NOMO-1 treated with dmso at 0.1 percent for 144 hours (cell line): ENCODE data around the gene SLC41A3.

Source experiments
- DNase-seq: peaks from one replicate; lab custom pipeline; 2025; ENCODE audit not compliant: unreplicated experiment; lab: John Stamatoyannopoulos, UW

The SLC41A3 gene

DNA sequence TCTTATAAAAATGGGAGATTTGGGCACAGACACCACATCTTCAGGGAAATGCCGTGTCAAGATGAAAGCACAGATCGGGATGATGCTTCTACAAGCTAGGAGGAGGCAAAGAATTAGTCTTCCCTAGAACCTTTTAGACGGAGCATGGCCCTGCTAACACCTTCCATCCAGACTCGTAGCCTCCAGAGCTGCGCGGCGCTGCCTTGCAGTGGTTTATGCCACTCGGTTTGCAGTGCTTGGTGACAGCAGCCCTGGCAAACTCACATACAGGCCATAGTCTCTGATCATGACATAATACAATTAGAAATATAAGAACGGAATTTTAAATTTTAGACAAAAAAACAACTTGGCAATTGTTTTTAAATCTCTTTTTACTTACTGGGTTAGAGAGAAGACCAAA lies 37.1 kb upstream of the SLC41A3 start:
- no peak for DNase-seq

DNA sequence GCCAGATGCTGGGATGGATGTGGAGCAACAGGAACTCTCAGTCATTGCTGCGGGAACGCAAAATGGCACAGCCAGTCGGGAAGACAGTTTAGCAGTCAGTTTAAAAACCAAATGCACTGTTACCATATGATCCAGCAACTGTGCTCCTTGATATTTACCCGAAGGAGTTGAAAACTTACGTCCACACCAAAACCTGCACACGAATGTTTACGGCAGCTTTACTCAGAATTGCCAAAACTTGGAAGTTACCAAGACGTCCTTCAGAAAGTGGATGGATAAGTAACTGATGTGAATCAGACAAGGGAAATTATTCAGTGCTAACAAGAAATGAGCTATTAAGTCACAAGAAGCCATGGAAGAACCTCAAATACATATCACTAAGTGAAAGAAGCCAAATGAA lies 36.1 kb upstream of the SLC41A3 start:
- DNase-seq: no peak

DNA sequence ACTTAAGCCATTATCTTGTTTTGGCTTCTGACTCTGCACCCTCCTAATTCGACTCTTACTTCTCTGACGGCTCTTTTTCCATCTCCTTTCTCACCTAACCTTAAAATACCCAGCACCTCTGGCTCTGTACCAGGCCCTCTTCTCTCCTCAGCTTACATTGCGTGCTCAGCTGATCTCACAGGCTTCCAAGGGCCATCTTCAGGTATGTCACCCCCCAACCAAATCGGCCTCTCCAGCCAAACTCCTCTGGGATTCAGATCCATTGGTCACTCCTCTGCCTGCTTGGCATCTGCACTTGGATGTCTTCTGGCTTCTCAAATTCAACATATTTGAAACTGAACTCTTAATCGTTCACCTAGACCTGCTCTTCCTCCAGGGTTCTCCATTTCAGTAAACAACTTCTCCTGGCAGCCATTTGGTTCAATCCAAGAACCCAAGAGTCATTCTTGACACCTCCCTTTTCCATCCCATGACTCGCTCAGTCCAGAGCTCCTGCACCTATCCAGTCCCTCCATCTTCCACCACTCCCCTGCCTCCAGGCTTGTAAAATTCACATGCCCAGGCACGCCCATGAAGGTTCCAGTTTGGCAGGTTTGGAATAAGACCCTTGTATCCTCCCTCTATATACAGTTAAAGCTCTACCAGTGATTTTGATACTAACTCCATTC lies 35.2 kb upstream of the SLC41A3 start:
- no peak for DNase-seq

DNA sequence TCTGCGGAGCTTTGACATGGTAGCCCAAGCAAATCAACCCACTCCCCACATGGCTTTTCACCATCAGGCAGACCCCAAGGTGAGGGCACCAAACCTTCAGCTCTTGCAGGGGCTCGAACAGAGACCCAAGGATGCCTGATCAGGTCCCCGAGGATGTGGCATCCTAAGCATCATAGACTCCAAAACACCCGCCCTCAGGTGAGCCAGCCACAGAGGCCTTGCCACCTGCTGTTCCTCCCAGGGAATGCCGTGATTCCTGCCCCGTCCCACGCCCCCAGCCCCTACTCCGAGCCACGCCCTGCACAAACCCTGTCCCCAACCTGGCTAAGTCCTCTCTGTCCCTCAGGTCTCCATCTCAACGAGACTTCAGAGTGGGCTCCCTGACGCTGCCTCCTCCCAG lies 34.7 kb upstream of the SLC41A3 start:
- DNase-seq: no peak

DNA sequence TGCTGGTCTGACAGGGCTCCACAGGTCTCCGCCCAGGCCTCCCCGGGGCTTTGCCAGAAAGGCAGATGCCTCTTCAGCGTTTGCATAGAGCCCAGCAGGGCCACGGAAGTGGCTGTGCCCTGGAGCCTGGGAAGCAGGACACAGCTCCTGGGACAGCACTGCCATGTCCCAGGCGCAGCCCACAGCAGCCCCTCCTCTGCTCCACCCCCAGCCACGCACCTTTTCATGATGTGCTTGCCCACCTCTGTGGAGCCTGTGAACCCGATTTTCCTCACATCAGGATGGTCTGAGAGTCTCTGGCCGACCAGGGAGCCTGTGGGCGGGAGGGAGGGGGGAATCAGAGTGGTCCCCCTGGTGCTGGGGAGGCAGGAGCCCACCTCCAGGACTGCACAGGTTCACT lies 33.9 kb upstream of the SLC41A3 start:
- no peak for DNase-seq

DNA sequence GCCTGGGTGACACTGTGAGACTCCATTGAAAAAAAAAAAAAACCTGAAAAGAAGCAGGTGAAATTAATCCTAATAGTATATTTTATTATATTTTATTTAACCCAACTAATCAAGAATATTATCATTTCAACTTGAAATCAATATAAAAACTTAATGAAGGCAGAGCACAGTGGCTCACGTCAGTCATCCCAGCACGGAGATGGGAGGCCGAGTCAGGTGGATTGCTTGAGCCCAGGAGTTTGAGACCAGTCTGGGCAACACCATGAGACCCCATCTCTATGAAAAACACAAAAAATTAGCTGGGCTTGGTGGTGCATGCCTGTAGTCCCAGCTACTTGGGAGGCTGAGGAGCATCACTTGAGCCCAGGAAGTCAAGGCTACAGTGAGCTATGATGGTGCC lies 33.3 kb upstream of the SLC41A3 start:
- no peak for DNase-seq

DNA sequence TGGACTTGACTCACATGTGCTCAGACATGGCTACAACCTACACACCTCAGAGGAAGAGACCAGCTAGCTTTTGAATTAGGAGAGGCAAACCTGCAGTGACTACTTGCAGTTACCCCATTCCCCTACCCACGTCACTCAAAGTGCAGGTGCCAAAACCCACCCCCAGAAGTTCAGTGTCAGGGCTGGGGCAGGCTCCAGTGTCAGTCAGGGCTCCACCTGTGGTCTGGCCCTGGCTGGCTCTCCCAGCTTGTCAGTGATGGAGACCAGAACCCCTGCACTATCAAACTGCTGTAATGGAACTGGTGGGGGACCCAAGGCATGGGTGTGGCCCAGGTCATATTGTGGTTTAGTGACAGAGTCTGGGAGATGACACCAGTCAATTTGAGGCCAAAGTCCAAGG lies 32.6 kb upstream of the SLC41A3 start:
- DNase-seq: no peak

DNA sequence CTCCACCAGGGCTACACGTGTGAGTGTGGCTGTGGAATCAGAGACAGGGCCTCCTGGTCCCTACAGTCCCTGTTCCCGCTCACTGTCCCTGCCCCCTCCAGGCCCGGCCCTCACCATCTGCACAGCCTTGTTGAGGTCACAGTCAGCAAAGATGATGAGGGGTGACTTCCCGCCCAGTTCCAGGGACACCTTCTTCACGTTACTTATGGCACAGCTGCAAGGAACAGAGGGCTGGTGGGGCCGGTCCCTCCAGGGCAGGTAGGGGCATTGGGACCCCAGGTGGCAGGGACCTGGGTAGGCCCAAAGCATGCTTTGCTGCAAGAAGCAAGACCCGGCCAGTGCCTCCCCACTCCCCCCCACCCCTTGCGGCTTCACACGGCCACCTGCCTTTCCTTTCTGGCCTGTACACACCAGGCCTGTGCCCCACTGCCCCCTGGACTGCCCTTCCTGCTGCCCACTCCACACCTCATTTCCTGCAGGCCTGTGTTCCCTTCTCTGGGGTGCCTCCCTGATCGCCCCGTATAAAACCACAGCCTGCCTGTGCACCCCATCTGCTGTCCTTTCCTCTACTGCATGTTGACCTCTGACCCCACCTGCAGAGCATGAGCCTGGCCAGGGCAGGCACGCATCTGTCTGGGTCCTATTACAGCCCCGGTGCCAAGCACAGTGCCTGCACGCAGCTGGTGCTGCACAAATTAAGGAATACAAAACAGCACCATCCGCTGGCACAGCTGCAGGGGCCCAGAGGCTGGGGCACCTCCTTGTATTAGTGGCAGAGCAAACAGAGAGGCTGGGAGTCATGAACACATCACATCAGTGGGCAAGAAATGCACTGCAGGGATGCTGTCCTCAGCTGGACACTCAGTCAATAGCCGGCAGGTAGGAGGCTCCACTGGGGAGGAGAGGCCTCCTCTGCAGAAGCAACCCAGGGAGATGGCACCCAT lies 30.8 kb upstream of the SLC41A3 start:
- no peak for DNase-seq

DNA sequence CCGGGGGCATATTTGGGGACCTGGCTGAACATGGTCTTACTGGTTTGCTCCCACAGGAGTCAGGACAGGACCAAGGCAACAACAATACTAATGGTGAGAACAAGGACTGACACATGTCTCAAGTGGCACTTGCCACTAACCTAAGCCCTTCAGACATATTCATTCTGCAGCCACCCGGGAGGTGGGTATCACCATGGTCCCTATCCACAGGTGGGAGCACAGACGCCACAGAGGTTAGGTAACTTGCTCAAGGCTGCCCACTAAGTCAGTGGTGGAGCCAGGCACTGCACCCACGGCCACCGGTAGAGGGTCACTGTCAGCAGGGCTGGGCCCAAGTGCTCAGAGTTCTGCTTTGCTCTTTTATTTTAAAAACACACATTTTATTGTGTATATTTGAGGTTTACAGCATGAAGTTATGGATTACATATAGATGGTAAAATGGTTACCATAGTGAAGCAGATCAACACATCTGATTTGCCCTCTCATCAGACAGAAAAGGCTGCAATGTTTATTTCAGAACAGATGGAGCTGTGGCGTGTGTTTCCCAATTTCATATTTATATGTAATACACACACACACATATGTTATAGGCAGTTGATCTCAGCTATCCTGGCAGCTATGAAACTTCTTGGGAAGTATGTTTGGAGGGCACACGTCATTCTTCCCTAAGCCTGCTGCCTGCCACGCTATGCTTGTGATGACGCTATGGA lies 30.0 kb upstream of the SLC41A3 start:
- no peak for DNase-seq

DNA sequence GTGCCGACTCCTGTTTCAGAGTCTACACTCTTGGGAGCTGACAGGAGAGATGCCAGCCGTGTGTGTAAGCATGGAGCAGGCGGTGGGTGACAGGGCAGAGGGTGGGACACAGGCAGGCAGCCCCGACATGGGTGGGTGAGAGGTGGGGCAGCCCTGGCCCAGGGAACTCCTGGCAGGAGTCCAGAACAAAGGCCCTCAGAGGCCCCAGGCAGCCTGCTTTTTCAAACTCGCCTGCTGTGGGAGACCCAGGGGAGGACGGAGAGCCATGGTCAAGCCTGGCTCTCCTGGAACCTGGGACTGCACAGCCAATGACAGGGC lies 29.3 kb upstream of the SLC41A3 start:
- no peak for DNase-seq

DNA sequence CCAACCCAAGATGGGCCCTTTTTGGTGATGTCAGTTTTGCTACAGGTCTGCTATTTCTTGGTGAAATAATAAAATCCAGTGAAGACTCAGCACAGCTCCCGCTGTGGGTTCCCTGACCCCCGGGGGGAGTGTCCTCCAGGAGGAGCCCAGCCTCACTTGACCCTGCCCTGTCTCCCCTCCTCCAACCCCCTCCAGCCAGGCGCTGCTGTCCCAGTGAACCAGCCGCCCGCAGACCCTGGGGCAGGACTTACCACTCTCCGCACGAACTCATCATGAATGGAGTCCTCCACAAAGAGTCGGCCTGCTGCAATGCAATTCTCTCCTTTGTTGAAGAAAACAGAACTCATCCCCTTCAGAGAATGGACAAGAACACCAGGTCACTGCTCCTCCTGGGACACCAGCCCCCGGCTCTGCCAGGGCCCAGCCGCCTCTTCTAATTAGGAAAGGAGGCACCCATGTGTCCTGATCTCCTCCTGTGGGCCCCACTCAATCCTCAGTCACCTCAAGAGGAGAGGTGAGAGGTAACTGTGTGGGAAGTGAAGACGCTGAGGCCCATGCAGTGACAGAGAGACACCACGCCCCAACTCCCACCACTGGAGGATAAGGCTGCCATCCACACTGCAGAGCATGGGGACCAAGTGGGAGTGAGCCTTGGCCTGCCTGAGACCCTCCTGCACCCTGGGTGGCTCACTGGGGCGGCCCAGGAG lies 28.8 kb upstream of the SLC41A3 start:
- DNase-seq: no peak

DNA sequence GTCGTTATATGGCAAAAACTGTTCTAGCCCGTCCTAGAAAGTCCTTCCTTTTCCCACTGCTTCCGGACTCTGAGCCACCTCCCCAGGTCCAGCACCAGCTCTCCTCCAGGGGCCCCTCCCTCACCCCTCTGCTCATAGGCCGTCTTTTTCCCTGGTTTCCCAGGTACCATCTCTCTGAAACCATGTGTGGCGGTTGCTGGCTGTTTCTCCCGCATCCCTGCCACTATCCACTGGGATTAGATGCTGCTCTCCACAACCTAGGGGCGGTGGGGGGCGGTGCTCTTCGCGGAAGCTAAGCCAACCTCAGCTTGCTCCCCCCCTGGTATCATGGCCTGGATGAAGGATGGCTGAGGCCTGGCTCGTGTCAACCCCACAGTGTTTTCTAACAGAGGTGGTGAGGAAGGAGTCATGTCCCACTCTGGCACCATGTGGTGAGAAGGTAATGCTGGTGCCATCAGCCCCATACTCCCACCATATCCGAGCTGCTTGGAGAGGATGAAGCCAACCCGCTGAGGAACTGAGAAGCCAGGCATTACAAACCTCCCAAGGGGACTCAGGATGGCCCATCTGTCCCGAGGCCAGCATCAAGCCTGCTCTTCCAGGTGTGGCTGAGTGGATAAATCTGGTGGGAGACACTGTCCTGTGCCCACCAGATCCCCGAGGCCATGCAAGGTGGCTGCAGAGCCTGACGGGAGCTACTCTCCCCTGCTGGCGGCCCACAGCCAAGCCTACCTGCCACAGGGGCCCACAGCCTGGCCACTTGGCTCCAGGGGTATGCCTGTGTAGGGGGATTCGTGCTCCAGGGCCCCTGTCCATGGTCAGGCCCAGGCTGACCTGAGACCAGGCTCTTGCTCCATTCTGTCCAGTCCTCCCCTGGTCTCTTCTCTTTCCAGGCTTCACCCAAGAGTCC lies 27.9 kb upstream of the SLC41A3 start:
- DNase-seq: no peak

DNA sequence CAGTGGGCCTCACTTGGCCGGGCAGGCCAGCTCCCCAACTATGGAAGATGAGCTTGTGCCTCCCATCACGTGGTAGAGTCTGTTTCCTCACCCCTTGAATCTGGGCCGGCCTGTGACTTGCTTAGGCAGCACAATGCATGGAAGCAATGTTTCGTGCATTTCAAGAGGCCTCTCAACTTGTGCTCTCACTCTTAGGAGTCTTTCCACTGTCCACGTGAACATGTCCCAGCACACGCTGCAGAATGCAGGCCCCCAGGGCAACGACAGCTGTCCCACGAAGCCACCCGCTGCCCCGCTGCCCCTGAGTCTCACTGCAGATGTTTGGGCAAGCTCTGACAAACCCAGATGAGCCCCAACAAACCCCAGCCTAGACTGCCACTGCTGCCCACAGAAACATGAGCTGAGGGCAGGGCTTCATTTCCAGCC lies 27.2 kb upstream of the SLC41A3 start:
- DNase-seq: no peak

DNA sequence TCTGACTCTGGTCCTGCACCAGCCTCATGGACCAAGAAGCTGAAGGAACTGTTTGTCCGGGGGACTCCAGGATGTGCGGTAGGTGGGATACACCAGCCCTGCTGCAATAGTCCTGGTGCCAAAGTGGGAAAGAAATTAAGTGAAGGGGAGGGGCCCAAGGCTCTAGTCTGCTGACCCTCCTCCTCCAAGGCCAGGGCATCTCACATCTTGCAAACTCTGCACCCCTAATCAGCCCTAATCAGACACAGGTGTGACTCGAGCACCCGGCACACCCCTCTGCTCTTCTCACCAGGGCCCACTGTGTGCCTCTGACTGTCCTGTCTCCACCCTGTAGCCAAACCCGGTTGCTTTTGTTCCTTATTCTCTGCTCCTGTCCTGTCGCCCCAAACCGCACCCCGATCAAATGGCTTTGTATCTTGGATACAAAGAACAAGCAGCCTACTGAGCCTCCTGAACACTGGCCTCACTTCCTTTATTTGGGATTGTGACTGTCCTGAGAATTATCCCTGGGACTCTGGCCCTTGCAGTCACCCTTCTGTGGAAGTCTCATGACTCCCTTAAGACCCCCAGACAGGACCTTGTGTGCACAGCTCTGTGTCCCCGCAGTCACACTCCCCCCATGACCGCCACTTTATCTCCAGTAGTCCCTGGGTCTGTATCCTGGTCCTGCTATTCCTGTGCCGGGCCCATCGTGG lies 26.7 kb upstream of the SLC41A3 start:
- DNase-seq: no peak

DNA sequence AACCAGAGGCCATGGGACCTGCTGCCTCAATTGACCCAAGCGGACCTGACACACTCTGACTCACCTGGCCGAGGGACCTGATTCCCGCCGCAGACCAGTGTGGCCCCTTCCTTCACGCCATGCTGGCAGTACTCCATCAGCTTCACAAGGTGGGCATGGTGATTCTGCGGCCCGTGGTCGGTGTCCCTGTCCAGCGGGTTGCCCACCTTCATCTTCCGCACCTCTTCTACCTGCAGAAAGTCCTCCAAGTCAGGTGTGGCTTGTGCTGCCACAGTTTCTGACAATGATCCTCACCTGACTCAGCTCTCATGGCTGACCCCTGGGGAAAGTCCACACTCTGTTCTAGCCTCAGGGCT lies 25.9 kb upstream of the SLC41A3 start:
- DNase-seq: no peak

DNA sequence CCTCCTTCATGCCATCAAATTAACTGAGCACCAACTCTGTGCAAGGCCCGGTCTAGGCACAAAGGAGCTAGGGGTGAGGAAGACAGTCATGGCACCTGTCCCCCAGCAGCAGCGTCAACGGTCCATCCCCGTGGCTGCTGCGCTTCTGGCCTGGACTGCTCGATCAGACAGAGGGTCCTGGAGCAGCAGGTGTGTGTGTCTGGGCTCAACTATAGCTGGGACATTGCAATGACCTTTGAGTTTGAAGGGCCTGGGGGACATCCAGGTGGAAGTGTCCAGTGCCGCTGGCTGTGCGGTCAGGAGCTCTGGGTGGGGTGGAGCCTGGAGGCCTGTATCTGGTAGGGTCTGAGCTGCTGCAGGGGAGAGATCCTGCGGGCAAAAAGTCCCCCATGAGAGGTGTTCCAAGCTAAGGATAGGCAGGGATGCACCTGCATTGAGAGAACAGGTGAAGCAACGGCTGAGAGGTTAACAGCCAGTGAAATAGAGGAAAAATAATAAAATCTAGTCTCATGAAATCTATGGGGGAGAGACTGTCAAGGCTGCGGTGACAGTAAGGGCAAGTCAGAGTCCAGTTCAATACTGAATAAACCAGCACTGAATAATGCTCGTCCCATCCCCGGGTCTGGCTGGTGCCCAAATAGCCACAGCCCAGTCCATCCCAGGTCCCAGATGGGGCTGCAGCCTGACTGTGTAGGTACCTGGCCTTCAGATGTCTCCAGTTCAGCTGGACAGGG lies 25.4 kb upstream of the SLC41A3 start:
- DNase-seq: no peak

DNA sequence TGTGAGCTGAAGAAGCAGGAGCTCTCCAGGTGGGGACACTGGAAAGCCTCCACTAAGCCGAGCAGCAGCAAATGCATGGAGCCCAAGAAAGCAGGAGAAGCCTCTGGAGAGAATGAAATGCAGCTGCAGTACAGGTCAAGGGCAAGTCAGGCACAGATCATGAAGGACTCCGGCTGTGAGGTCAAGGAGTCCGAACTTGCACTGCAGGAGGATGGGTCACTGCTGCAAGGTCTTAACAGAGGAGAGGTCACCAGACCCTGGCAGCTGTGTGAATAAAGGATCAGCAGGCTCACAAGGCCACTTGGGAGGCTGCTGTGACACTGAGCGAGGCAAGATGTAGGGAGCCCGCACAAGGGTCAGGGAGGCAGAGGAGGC lies 24.7 kb upstream of the SLC41A3 start:
- DNase-seq: no peak

DNA sequence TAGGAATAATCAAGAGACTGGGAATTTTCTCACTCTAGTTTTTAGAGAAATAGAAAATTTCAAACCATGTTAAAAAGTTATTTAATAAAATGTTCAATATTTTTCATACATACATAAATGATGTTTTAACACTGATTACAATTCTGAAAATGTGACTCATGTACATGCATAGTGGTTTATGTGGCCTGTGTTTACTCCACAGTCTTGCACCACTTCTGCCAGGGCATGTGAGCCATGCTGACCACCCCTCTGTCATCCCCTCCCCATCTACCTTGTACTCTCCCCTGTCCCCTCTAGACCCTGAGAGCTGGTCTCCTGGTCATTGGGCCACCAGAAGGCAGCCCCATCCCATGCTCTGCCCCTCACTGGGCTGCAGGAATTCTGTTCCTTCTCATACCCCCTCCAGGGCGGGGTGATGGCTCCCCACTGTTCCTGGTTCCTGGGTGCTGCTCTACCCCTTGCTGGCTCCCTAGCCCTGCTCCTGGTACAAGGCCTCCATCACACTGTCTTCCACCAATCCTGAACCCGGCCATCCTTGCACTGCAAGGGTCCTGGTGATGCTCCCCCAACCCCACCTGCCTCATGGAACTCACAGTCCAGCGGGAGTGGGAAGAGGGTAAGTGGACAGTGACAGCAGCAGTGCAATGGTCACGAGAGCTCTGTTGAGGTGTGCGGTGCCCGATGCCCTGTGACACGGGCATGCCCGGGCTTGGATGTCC lies 24.2 kb upstream of the SLC41A3 start:
- no peak for DNase-seq
